SK-N-MC (cell line): ENCODE results near the gene DNAJC2.

Experiments used
- EZH2 ChIP-seq: fragments of 200-600 bp; sonication (generic); IDR thresholded peaks from one replicate; pipeline ENCODE4 v1.6.1; 2017; ENCODE audit warnings: antibody characterized with exemption
- FOXP2 ChIP-seq: optimal IDR thresholded peaks from 2 replicates; pipeline ENCODE3; 2011; ENCODE audit warnings: mild to moderate bottlenecking, moderate library complexity; ENCODE audit not compliant: insufficient read depth; ENCODE audit errors: extremely low read length, control extremely low read depth
- POLR2AphosphoS5 ChIP-seq: IDR thresholded peaks from 2 replicates; pipeline ENCODE4 v1.6.1; 2012; ENCODE audit warnings: mild to moderate bottlenecking, low read depth, low read length, borderline replicate concordance

GRCh38 chr7:103314852-103315251 is 29.7 kb downstream of the DNAJC2 start:
- no peak for TF ChIP-seq POLR2AphosphoS5
- no peak for TF ChIP-seq EZH2
- no peak for TF ChIP-seq FOXP2
